HG03520 (cell line): ENCODE measurements around the gene UNC5B.

Experiments
- ATAC-seq: cut with Tn5 transposase; IDR thresholded peaks from one replicate; pipeline ENCODE4 v1.9.1; 2021; ENCODE audit warnings: mild to moderate bottlenecking, moderate library complexity; ENCODE audit not compliant: unreplicated experiment

Gene UNC5B

GRCh38 chr10:71239131-71239915 lies 27.0 kb downstream of the UNC5B start:
- ATAC-seq = no peak

DNA sequence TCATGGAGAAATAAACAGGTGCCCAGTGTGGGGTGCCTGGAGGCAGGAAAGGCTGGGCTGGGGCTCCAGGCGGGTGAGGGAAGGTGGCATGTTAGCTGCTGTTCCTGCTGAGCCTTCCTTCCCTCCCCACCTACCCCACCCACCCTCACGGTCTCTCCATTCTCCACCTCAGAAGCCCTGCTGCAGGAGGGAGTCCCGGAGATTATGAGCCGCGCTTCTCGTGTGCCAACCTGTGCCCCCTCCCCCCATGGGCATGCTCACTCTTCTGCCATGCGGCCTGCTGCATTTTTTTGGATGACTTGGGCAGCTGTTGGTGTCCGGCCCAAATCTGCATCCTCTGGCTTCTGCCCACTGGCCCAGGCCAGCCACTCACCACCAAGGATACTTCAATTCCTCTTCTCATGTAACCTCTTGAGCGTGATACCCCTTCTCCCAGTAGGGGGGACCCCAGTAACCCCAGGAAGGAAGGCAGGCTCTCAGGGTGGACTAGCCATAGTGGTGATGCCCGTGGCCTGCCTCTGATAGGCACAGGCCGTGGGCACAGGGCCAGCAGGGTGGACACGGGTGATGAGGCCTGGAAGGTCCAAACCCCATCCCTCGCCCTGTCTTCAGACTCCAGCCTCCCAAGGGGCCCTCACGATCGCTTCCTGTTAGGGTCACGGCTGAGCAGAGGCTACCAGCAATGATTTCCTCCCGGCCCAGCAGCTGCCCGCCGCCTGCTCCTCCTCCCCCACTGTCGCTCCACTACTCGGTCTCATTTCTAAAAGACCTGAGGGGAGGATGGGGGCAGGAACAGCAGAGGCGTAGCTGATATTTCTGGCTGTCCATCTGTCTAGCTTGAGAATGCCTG lies 27.8 kb downstream of the UNC5B start:
- ATAC-seq = no peak

DNA sequence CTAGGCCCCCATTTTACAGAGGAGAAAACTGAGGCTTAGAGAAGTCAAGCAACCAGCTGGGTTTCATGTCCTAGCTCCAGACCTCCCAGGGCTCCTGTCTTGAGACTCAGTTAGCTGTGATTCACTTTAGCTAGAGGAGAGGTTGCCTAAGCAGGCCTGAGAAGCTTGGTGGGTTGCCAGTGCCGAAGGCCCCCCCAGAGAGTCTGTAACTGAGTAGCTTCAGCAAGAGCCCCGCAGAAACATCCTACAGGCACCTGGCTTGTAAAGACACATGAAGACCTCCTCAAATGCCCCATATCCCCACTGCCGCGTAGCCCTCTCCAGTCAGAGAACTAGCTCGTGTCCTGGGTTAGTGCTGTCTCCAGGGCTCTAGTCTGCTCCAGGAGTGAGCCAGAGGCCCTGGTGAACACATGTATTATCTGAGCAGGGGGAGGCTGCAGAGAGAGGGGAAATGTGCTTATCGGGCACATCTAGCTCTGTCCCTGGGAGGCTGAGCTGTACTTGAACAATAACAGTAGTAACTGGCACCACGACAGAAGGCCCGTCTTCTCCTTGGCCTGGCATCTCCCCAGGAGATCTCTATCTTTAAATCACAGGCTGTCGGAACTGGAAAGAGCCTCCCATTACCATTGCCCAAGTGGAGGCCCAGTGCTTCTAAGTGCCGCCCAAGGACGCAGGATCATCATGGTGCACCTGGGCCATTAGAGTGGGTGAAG lies 28.9 kb downstream of the UNC5B start:
- ATAC-seq = no peak

DNA sequence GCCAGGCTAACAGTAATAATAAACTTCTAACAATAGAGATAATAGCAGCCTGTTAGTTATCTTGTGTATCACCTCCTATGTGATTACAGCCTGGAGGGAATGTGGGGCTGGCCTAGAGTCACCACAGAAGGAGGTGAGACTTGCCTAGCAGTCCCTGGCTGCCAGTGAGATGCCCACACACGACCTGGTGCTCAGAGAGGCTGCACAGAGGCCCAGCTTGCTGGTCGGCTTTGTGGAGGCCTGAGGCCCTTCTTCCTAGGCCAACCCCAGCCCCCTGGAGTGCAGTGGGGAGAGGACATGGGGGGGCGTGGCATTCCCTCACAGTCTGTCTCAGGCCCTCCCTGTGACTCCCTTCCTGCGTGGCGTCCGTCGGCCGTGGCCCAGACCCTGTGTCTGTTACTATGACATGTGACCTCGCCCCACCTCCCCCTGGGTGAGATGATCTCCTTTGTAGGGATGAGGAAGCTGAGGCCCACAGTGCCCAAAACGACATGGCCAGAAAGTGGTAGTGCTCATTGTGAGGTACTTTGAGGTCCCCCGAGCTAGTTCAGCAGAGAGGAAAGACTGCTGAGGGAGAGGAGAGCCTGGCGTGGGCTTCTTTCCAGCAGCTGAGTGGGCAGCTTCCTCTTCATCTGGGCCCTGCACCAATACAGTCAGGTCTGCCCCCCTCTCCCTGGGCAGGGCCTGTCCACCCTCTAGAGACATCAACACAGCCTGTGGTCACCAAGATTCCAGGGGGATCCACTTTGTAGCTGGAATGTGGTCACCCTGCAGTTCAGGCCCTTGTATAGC lies 29.7 kb downstream of the UNC5B start:
- no peak for ATAC-seq

GRCh38 chr10:71242622-71243009 lies 30.2 kb downstream of the UNC5B start:
- ATAC-seq = no peak

- ATAC-seq = no peak
These were observed 31.5 kb downstream of the UNC5B start for GRCh38 chr10:71243756-71244395.

DNA sequence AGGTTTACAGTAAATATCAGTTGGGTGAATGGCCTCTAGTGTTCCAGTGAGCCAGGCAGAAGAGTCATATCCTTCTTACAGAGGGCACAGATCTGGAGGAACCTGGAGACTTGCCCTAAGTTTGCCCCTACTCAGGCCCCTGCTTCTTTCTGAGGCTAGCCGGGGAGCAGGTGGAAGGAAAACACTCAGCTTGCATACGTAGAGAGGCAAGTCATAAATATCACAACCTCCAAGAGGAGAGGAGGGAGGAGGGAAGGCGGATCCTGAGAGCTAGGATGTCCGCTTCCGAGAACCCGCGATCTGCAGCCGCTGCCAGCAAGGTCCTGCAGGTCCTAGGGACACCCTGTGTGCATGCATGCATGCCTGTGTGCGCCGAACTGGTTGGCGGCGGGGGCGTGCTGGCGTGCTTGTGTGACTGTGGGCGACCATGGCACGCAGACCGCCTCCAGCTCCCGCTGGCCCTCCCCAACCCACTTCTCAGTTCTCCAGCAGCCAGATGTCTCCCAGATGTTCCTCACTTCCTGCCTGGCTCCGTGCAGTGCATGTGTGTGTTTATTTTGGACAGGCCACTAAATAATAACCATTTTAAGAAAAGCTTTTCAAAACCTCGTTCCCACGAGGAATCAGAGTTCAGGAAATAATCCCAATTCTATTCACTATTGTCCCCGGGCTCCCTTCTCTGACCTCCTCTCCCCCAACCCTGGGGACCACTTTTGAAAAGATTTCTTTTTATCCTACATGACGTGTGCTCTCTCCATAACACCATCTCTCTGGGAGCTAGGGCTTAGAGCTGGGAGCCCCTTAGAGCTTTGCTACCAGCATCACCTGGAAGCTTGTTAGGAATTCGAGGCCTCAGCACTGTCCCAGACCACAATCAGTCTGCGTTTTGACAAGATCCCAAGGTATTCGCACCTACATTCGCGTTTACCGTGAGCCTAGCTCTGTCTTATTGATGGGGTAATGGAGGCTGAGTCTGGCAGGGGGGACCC lies 32.4 kb downstream of the UNC5B start:
- no peak for ATAC-seq

DNA sequence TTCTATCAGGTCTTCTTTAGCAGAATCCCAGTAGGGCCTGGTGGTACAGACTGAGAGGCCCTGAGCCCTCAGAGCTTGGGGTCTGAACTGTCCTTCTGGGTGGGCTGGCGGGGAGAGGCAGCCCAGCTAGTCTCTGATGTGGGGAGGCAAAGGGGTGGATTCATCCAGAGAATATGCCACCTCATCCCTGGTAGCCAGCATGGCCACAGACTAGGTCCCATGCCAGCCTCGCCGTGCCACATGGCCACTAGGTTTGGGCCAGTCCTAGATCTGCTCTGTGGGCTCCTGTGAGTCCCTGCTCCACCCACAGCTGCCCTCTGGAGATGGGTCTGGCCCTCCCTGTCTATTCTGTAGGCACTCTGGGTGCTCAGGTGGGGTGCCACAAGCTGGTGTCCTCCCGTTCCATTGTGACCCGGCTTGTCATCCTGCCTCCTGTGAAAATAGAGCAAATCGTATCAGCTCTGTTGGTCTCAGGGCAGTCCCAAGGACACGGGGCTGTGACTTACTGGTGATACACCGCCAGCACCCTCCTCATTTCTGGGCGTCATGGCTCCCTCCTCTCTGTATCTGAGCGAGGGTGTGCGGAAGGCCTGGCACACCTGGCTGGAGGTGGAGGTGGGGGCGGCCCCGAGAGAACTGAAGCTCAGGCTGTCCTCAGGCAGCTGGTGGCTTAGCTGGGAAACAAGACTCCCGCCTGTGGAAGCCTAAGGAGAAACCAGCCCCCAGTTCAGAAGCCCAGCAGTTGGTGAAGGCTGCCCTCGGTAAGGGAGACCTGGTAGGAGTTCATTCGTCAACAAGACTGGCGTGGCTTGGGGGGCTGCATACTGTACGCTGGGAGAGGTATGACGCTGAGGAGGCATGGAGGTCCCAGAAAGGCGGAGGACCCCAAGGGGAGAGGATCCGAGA lies 33.3 kb downstream of the UNC5B start:
- no peak for ATAC-seq

- no peak for ATAC-seq
These were observed 34.4 kb downstream of the UNC5B start for GRCh38 chr10:71246591-71247413.

GRCh38 chr10:71247414-71247705 lies 35.0 kb downstream of the UNC5B start:
- no peak for ATAC-seq

DNA sequence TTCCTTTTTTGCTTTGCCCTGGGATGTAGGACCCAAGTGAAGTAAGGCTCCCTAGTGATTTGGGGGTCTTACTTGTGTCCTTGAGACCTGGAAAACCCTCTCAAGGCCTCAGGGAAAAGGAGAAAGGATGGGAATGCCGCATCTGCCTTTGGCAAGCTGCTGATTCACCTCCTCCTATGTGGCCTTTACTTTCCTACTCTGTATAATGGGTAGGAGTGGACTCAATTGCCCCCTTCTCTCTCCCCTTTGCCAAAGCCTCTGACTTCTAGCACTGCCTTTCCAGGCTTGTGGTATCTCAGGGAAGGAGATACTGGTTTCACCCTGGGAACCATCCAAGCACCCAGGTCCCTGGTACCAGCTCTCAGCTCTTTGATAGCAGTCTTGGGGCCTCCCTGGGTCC lies 35.4 kb downstream of the UNC5B start:
- no peak for ATAC-seq

DNA sequence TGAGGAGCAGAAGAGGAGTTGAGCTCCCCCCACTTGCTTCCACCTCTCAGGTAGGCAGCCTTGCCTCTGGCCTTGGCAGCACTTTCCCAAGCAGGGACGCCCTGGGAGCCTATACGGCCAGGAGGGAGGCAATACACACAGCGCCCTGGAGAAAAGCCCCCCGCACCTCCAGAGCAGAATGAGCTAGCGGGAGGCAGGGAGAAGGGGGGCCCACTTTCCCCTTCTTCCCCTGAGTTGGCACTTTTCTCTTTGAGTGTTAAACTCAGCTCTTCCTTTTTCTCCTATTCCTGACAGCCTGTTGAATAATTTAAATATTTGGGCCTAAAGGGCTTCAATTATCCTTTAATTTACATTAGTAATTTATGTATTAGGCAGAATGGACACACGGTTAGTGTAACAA lies 35.8 kb downstream of the UNC5B start:
- ATAC-seq = no peak

GRCh38 chr10:71249996-71250395 lies 37.6 kb downstream of the UNC5B start:
- ATAC-seq = no peak

DNA sequence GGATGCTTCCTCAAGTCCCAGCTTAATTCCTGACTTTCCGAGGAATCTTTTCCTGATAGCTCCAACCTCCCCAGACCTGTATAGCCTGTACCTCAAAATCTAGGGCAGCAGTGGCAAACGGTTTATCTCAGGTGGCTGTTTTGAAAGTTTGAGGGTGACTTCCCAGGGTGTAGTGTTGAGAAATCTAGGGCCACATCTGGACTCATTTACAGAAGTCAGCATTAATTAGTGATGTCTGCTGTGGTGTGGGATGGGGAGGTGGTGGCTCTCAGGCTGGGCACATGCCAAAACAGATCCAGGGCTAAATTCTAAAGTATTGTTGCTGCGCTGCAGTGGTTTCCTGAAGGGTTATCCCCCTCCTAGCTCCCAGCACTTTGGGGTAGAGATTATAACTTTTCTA lies 38.0 kb downstream of the UNC5B start:
- no peak for ATAC-seq

- no peak for ATAC-seq
These were observed 38.5 kb downstream of the UNC5B start for GRCh38 chr10:71250842-71251241.

DNA sequence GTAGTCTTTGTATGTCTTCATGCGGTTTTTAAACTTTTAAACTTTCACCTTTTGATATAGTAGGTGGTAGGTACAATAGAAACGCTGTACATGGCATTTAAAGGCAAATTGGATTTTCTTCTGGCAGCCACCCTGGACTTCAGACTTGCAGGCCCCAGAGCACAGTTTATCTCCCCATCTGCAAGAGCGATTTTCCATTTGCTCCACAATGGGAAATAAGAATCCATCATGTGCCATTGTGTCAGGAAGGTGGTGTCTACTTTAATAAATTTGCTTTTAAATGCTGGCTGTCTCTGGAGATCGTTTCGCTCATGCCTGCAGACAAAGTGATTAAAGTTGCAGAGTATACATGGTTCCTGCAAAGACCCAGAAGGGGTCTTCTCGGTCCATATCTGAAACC lies 38.9 kb downstream of the UNC5B start:
- no peak for ATAC-seq

DNA sequence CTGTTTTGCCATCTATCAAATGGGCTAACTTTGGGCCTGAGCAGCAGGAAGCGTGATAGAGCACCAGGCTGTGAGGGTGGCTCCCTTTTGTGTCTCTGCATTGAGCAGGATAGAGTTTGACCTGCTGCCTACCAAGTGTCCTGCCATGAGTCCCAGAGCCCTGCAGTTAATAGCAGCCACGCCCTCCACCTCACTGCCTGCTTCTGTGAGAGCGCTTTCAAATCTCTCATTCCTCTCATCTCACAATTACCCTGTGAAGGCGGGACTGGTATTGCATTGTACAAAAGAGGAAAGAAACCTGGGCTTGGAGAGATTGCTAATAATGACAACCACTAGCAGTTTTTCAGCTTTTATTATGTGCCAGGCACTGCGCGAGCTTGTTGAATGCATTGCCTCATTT lies 39.9 kb downstream of the UNC5B start:
- ATAC-seq = no peak
